IMR-90 (cell line): ENCODE measurements around the gene BRI3BP. TPM values are rescaled to one million over a fixed set of nuclear protein-coding genes. Genes with fewer than 3 reads are reported as not detected.

Source experiments
- ATAC-seq: fragments of 200-7000 bp; cut with Tn5 transposase; 2 replicates; pipeline ENCODE4 v1.9.1; 2020; ENCODE audit warnings: low read depth, mild to moderate bottlenecking, moderate library complexity
- BruUV-seq: library from RNA; stranded (reverse); fragments of 400-500 nt; replicated peaks from 2 replicates; lab custom pipeline; 2021; lab: Mats Ljungman, UMichigan
- CTCF ChIA-PET: fragments of 300-600 bp; formaldehyde crosslinking; extraction: SDS; loops from one replicate; lab custom pipeline; 2021; ENCODE audit warnings: antibody characterized with exemption; lab: Yijun Ruan, JAX
- POLR2A ChIA-PET: fragments of 300-600 bp; sonication (Branson Sonifier 250); formaldehyde crosslinking; loops from one replicate; lab custom pipeline; 2022; ENCODE audit warnings: antibody characterized with exemption; ENCODE audit not compliant: unreplicated experiment; lab: Charles Lee
- DNase-seq: peaks from one replicate; pipeline ENCODE4 v3.0.0; 2013
- H2AFZ ChIP-seq: replicated peaks from 2 replicates; pipeline ENCODE3; 2013; ENCODE audit warnings: low read length, mild to moderate bottlenecking; ENCODE audit not compliant: poor library complexity
- H2AK5ac ChIP-seq: 2 replicates; pipeline ENCODE4 v1.6.1; 2013; ENCODE audit warnings: low read depth, low read length, inconsistent platforms
- H2AK9ac ChIP-seq: replicated peaks from 2 replicates; pipeline ENCODE3; 2013; ENCODE audit warnings: mild to moderate bottlenecking, low read depth, low read length, moderate library complexity; ENCODE audit not compliant: poor library complexity
- H2BK120ac ChIP-seq: 2 replicates; pipeline ENCODE4 v1.6.1; 2013; ENCODE audit warnings: low read depth, low read length, inconsistent platforms
- H2BK15ac ChIP-seq: 3 replicates; pipeline ENCODE4 v1.6.1; 2013; ENCODE audit warnings: low read depth, low read length, inconsistent platforms
- H2BK20ac ChIP-seq: 2 replicates; pipeline ENCODE4 v1.6.1; 2013; ENCODE audit warnings: low read depth, mild to moderate bottlenecking, inconsistent platforms, low read length, moderate library complexity
- H2BK5ac ChIP-seq: 2 replicates; pipeline ENCODE4 v1.6.1; 2013; ENCODE audit warnings: mild to moderate bottlenecking, low read depth, low read length, inconsistent platforms; ENCODE audit not compliant: poor library complexity, severe bottlenecking
- H3K14ac ChIP-seq: replicated peaks from 2 replicates; pipeline ENCODE4 v1.6.1; 2013; ENCODE audit warnings: low read depth, low read length, inconsistent platforms
- H3K18ac ChIP-seq: 2 replicates; pipeline ENCODE4 v1.6.1; 2013; ENCODE audit warnings: low read depth, low read length, control low read depth
- H3K23ac ChIP-seq: 2 replicates; pipeline ENCODE4 v1.6.1; 2013; ENCODE audit warnings: low read depth, low read length, inconsistent platforms
- H3K27ac ChIP-seq: 2 replicates; pipeline ENCODE4 v1.5.1; 2013; ENCODE audit warnings: mild to moderate bottlenecking, control low read depth, low read length; ENCODE audit not compliant: insufficient read depth
- H3K27me3 ChIP-seq: 2 replicates; pipeline ENCODE4 v1.6.1; 2013; ENCODE audit warnings: low read length; ENCODE audit not compliant: control insufficient read depth, insufficient read depth
- H3K36me3 ChIP-seq: 2 replicates; pipeline ENCODE4 v1.6.1; 2013; ENCODE audit warnings: low read length, mixed read lengths; ENCODE audit not compliant: control insufficient read depth, insufficient read depth
- H3K4ac ChIP-seq: 2 replicates; pipeline ENCODE4 v1.6.1; 2013; ENCODE audit warnings: low read depth, low read length, inconsistent platforms
- H3K4me1 ChIP-seq: 2 replicates; pipeline ENCODE4 v1.6.1; 2013; ENCODE audit warnings: low read length, mixed read lengths; ENCODE audit not compliant: control insufficient read depth, insufficient read depth
- H3K4me2 ChIP-seq: 2 replicates; pipeline ENCODE4 v1.6.1; 2013; ENCODE audit warnings: low read depth, mild to moderate bottlenecking, control low read depth, low read length, moderate library complexity
- H3K4me3 ChIP-seq: 2 replicates; pipeline ENCODE4 v1.5.1; 2013; ENCODE audit warnings: low read depth, mild to moderate bottlenecking, control low read depth, low read length, moderate library complexity; ENCODE audit not compliant: insufficient read depth
- H3K56ac ChIP-seq: 2 replicates; pipeline ENCODE4 v1.6.1; 2013; ENCODE audit warnings: low read length, inconsistent platforms; ENCODE audit not compliant: insufficient read depth; ENCODE audit errors: extremely low read depth
- H3K79me1 ChIP-seq, 2 experiments: 2 replicates each; pipeline ENCODE4 v1.6.1; 2013; ENCODE audit warnings: low read length in 2 of 2, inconsistent platforms in 1 of 2, low read depth in 1 of 2
- H3K9ac ChIP-seq: 2 replicates; pipeline ENCODE4 v1.6.1; 2013; ENCODE audit warnings: low read depth, low read length, control low read depth
- H3K9me1 ChIP-seq: 2 replicates; pipeline ENCODE4 v1.6.1; 2013; ENCODE audit warnings: low read length, inconsistent platforms; ENCODE audit not compliant: insufficient read depth
- H3K9me3 ChIP-seq: 2 replicates; pipeline ENCODE4 v1.6.1; 2013; ENCODE audit warnings: low read length; ENCODE audit not compliant: control insufficient read depth, insufficient read depth
- H4K20me1 ChIP-seq: 2 replicates; pipeline ENCODE4 v1.6.1; 2013; ENCODE audit warnings: low read length, inconsistent platforms; ENCODE audit not compliant: insufficient read depth
- H4K5ac ChIP-seq: 2 replicates; pipeline ENCODE4 v1.6.1; 2013; ENCODE audit warnings: mild to moderate bottlenecking, low read depth, low read length, control low read depth
- H4K8ac ChIP-seq, 2 experiments: 2 replicates each; pipeline ENCODE4 v1.6.1; 2013; ENCODE audit warnings: low read depth in 2 of 2, low read length in 2 of 2, control low read depth in 1 of 2, inconsistent platforms in 1 of 2
- H4K91ac ChIP-seq: 2 replicates; pipeline ENCODE4 v1.6.1; 2013; ENCODE audit warnings: low read depth, low read length, inconsistent platforms; ENCODE audit not compliant: insufficient read depth
- CEBPB ChIP-seq: IDR thresholded peaks from 2 replicates; pipeline ENCODE4 v1.6.1; 2012; ENCODE audit warnings: low read depth, low read length, improper control_type of control experiment
- FOS ChIP-seq: fragments of 150-350 bp; IDR thresholded peaks from 2 replicates; pipeline ENCODE4 v1.6.1; 2016; ENCODE audit warnings: low read depth, low read length
- MAFK ChIP-seq: IDR thresholded peaks from 2 replicates; pipeline ENCODE4 v1.6.1; 2012; ENCODE audit warnings: low read depth, low read length, improper control_type of control experiment
- MAZ ChIP-seq: IDR thresholded peaks from 2 replicates; pipeline ENCODE4 v1.6.1; 2012; ENCODE audit warnings: low read depth, mild to moderate bottlenecking, low read length, improper control_type of control experiment, moderate library complexity, borderline replicate concordance
- MXI1 ChIP-seq: IDR thresholded peaks from 2 replicates; pipeline ENCODE4 v1.6.1; 2012; ENCODE audit warnings: low read depth, mild to moderate bottlenecking, low read length, moderate library complexity, borderline replicate concordance
- NFE2L2 ChIP-seq: fragments of 150-350 bp; IDR thresholded peaks from 2 replicates; pipeline ENCODE4 v1.6.1; 2016; ENCODE audit warnings: low read depth, mild to moderate bottlenecking, low read length
- POLR2A ChIP-seq: IDR thresholded peaks from 2 replicates; pipeline ENCODE4 v1.6.1; 2012; ENCODE audit warnings: mild to moderate bottlenecking, low read depth, low read length
- RCOR1 ChIP-seq: IDR thresholded peaks from 2 replicates; pipeline ENCODE4 v1.6.1; 2012; ENCODE audit warnings: mild to moderate bottlenecking, low read length, improper control_type of control experiment; ENCODE audit not compliant: insufficient replicate concordance
- RFX5 ChIP-seq: IDR thresholded peaks from 2 replicates; pipeline ENCODE4 v1.8.0; 2012; ENCODE audit warnings: low read depth, mild to moderate bottlenecking, low read length, moderate library complexity
- WGBS, 2 experiments: methylation state at CpG; one replicate each; pipeline versions ENCODE4 v1.1.5 to v1.1.7; 2013; ENCODE audit warnings: missing lambda C conversion rate in 2 of 2; ENCODE audit not compliant: insufficient read length in 1 of 2; ENCODE audit errors: extremely low coverage in 2 of 2; 5-methylcytosine and 5-hydroxymethylcytosine counted together
- dilution Hi-C: fragments of 300-500 bp; cut with HindIII; formaldehyde crosslinking; loops from one replicate; pipeline ENCODE4 v1.14.3; 2018; ENCODE audit warnings: low sequenced_read_pairs; ENCODE audit not compliant: unreplicated experiment
- in situ Hi-C: fragments of 300-500 bp; cut with MboI; formaldehyde crosslinking; loops from 3 replicates; pipeline ENCODE4 v1.14.3; 2019; ENCODE audit warnings: low sequenced_read_pairs, inconsistent platforms, mixed read lengths
- intact Hi-C: fragments of 100-400 bp; cut with micrococcal nuclease; formaldehyde crosslinking; loops from 2 replicates; pipeline ENCODE4 v1.10.0; 2022
- polyA plus RNA-seq, 3 experiments: library from polyadenylated mRNA; depleted of rRNA; stranded (reverse); fragments of >200 nt; gene quantifications; 2 replicates each; pipeline ENCODE4 v1.2.3, GENCODE V29; 2012; ENCODE audit warnings: low replicate concordance in 1 of 3
- total RNA-seq: library from RNA; depleted of rRNA; stranded (reverse); fragments of >200 nt; gene quantifications from 2 replicates; pipeline ENCODE4 v1.2.3, GENCODE V29; 2012
- TF ChIP-seq, protein P1 (sequence below): fragments of 150-350 bp; IDR thresholded peaks from 2 replicates; pipeline ENCODE4 v1.6.1; 2017; ENCODE audit warnings: mild to moderate bottlenecking, antibody characterized with exemption, low read length, low read depth
- TF ChIP-seq, protein P2 (sequence below): conservative IDR thresholded peaks from 2 replicates; pipeline ENCODE4 v1.5.1; 2012; ENCODE audit warnings: mild to moderate bottlenecking, low read depth, low read length, improper control_type of control experiment

The BRI3BP gene
- total and polyA plus RNA-seq, 2 of the 4 experiments (the other 2 are of a cell fraction): 2.5 to 2.8 TPM

DNA sequence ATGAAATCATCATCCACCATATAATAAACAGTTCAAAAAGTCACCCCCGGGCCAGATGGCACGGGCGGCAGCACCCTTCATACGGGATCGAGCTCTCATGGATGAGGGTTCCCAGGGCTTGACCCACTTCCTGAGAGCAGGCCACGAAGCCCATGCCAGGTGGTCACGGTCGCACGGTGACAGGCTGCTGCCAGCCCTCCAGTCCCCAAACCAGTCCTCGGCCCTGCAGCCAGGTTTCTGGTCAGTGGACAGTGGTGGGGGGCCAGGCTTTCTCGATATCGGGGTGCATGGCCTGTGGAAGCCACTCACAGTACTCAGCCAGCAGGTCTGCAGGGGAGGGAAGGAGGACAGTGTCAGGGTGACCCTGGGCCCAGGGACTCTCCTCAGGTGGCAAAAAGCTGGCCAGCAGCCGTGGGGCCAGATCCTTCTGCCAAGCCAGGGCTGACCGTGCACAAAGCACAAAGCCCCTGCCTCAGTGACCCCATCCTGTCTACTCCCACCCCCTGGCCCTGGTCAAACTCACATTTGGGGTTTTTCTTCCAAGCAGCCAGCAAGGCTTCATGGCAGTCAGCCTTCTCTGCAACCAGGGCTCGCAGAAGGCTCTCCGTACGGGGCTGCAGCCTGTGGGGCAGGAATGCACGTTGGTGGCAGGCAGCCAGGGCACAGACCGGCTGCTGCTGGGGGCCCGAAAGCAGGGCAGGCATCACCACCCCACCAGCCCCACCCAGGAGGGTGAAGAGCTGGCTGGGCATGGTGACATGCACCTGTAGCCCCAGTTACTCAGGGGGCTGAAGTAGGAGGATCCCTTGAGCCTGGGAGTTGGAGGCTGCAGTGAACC lies 45.7 kb upstream of the BRI3BP start (continued):
- no peak for TF ChIP-seq RCOR1

DNA sequence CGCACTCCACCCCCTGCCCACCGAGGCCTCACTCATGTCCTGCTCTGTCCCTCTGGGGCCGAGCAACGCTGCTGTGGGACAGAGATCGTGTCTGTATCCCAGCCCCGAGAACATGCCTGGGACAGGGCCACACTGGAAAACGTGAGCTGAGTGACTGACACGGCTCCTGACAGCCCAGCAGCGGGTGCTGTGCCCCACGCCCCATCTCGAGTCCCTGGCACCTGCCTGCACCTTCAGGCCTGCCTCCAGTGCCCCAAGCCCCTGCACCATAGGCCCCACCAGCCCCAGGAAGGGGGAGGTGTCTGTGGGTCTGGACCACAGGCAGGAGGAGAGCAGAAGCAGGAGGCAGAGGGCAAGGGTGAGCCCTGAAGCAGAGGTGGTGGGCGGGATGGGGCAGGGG lies 44.4 kb upstream of the BRI3BP start:
- POLR2A ChIA-PET: no interaction called here
- DNase-seq (no peak), ATAC-seq (no peak)
- no peaks in the 10 kb centered on the region for H3K9me1 ChIP-seq
- peaks cover 47% of the 10 kb centered on the region for H3K36me3 ChIP-seq
- intact Hi-C loops: no loop called here
- H3K9me3 ChIP-seq: no peaks in the 10 kb centered on the region
- H3K4me3 ChIP-seq: no peak overlapping the region
- no peak overlapping the region for H3K4ac ChIP-seq
- no peak overlapping the region for H2BK5ac ChIP-seq
- H3K4me2 ChIP-seq: no peak overlapping the region
- H4K91ac ChIP-seq: no peak overlapping the region
- dilution Hi-C loops: no loop called here
- H3K4me1 ChIP-seq: no peaks in the 10 kb centered on the region
- in situ Hi-C loops: no loop called here
- H2BK20ac ChIP-seq: no peak overlapping the region
- H3K9ac ChIP-seq: no peak overlapping the region
- H3K18ac ChIP-seq: no peak overlapping the region
- H4K20me1 ChIP-seq: no peaks in the 10 kb centered on the region; the same call in 1 of the 2 replicates
- no peak overlapping the region for H4K5ac ChIP-seq
- H3K23ac ChIP-seq: no peak overlapping the region
- H2AFZ ChIP-seq: no peak overlapping the region
- no peaks in the 10 kb centered on the region for H3K79me1 ChIP-seq
- CTCF ChIA-PET: no interaction called here
- no peak overlapping the region for H3K14ac ChIP-seq
- H4K8ac ChIP-seq: no peak overlapping the region
- no peak overlapping the region for H2AK9ac ChIP-seq
- no TSS peak for BruUV-seq
- H3K27me3 ChIP-seq: no peaks in the 10 kb centered on the region
- no peak overlapping the region for H2BK120ac ChIP-seq
- TF ChIP-seq RFX5 (no peak), MXI1 (no peak), NFE2L2 (no peak), MAFK (no peak), POLR2A (no peak), MAZ (no peak), FOS (no peak), RCOR1 (no peak), CEBPB (no peak)
- TF ChIP-seq, protein P1, sequence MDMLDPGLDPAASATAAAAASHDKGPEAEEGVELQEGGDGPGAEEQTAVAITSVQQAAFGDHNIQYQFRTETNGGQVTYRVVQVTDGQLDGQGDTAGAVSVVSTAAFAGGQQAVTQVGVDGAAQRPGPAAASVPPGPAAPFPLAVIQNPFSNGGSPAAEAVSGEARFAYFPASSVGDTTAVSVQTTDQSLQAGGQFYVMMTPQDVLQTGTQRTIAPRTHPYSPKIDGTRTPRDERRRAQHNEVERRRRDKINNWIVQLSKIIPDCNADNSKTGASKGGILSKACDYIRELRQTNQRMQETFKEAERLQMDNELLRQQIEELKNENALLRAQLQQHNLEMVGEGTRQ: no peak
- TF ChIP-seq, protein P2, sequence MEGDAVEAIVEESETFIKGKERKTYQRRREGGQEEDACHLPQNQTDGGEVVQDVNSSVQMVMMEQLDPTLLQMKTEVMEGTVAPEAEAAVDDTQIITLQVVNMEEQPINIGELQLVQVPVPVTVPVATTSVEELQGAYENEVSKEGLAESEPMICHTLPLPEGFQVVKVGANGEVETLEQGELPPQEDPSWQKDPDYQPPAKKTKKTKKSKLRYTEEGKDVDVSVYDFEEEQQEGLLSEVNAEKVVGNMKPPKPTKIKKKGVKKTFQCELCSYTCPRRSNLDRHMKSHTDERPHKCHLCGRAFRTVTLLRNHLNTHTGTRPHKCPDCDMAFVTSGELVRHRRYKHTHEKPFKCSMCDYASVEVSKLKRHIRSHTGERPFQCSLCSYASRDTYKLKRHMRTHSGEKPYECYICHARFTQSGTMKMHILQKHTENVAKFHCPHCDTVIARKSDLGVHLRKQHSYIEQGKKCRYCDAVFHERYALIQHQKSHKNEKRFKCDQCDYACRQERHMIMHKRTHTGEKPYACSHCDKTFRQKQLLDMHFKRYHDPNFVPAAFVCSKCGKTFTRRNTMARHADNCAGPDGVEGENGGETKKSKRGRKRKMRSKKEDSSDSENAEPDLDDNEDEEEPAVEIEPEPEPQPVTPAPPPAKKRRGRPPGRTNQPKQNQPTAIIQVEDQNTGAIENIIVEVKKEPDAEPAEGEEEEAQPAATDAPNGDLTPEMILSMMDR: no peak
- 86% methylated on average over 7 of the region's 12 CpGs; no CpG with 5 or more reads in 1 of the 2 experiments for WGBS, 2 experiments
- no peak overlapping the region for H2BK15ac ChIP-seq
- H3K56ac ChIP-seq: no peak overlapping the region
- H3K27ac ChIP-seq: no peak overlapping the region
- no peak overlapping the region for H2AK5ac ChIP-seq
